ENCODE results near the gene SLC9A9. TPM values are rescaled to one million over a fixed set of nuclear protein-coding genes. Genes with fewer than 3 reads are reported as not detected.
A peak's percentile ranks its signal among the peaks of the same experiment; 100 is the strongest.

The SLC9A9 gene
- total RNA-seq, 1 donor from 2014 or later = 3.0 TPM

GRCh38 chr3:143351354-143351753 lies 496.9 kb downstream of the SLC9A9 start:
- Histone ChIP-seq H3K36me3 (ENCODE audit: control insufficient read depth, insufficient read depth, low read length) (no peaks in the 10 kb centered on the region), H3K4me3 (ENCODE audit: low read depth, low read length) (no peak overlapping the region), H3K27me3 (ENCODE audit: control insufficient read depth, insufficient read depth, low read length) (no peaks in the 10 kb centered on the region)
- no peak for DNase-seq (ENCODE audit: low read depth)
- no peak for TF ChIP-seq CTCF (IDR thresholded peaks at IDR 0.05; ENCODE audit: insufficient read depth, low read length, poor library complexity, severe bottlenecking)

- no peak for DNase-seq (ENCODE audit: low read depth)
- Histone ChIP-seq H3K4me3 (ENCODE audit: low read depth, low read length) (no peak overlapping the region), H3K36me3 (ENCODE audit: control insufficient read depth, insufficient read depth, low read length) (no peaks in the 10 kb centered on the region), H3K27me3 (ENCODE audit: control insufficient read depth, insufficient read depth, low read length) (no peaks in the 10 kb centered on the region)
- TF ChIP-seq CTCF (IDR thresholded peaks at IDR 0.05; ENCODE audit: insufficient read depth, low read length, poor library complexity, severe bottlenecking) = no peak
These were observed 498.8 kb downstream of the SLC9A9 start for GRCh38 chr3:143349455-143349854.

GRCh38 chr3:143348486-143349327 lies 499.6 kb downstream of the SLC9A9 start:
- no peak for DNase-seq (ENCODE audit: low read depth)
- H3K36me3 ChIP-seq (ENCODE audit: control insufficient read depth, insufficient read depth, low read length) = no peaks in the 10 kb centered on the region
- H3K27me3 ChIP-seq (ENCODE audit: control insufficient read depth, insufficient read depth, low read length) = no peaks in the 10 kb centered on the region
- peak; percentile 31 for TF ChIP-seq CTCF (IDR thresholded peaks at IDR 0.05; ENCODE audit: insufficient read depth, low read length, poor library complexity, severe bottlenecking)
- no peak overlapping the region for H3K4me3 ChIP-seq (ENCODE audit: low read depth, low read length)

- no peaks in the 10 kb centered on the region for H3K27me3 ChIP-seq (ENCODE audit: control insufficient read depth, insufficient read depth, low read length)
- H3K4me3 ChIP-seq (ENCODE audit: low read depth, low read length) = no peak overlapping the region
- no peaks in the 10 kb centered on the region for H3K36me3 ChIP-seq (ENCODE audit: control insufficient read depth, insufficient read depth, low read length)
These were observed 503.6 kb downstream of the SLC9A9 start for GRCh38 chr3:143344516-143345165.

GRCh38 chr3:143343944-143344343 lies 504.3 kb downstream of the SLC9A9 start:
- no peaks in the 10 kb centered on the region for H3K27me3 ChIP-seq (ENCODE audit: control insufficient read depth, insufficient read depth, low read length)
- DNase-seq (ENCODE audit: low read depth) = no peak
- TF ChIP-seq CTCF (IDR thresholded peaks at IDR 0.05; ENCODE audit: insufficient read depth, low read length, poor library complexity, severe bottlenecking) = no peak
- no peaks in the 10 kb centered on the region for H3K36me3 ChIP-seq (ENCODE audit: control insufficient read depth, insufficient read depth, low read length)
- no peak overlapping the region for H3K4me3 ChIP-seq (ENCODE audit: low read depth, low read length)

More at GRCh38 chr3:143344516-143345165, 503.6 kb downstream of the SLC9A9 start:
- TF ChIP-seq CTCF (IDR thresholded peaks at IDR 0.05; ENCODE audit: insufficient read depth, low read length, poor library complexity, severe bottlenecking) = no peak
- no peak for DNase-seq (ENCODE audit: low read depth)
